Activated naive CD8-positive, alpha-beta T cell treated with anti-CD3 and anti-CD28 coated beads, Interleukin-2, amount 50 U/mL, for 24 hours (primary cell): ENCODE data around the gene DRGX.

ENCODE experiments used
- ATAC-seq: fragments of 150-1000 bp; cut with Tn5 transposase; one replicate; pipeline ENCODE4 v1.10.0; 2021
- DNase-seq: peaks from one replicate; pipeline ENCODE4 v3.0.0; 2021
- H3K27ac Mint-ChIP-seq: one replicate; pipeline ENCODE4 v1.8.0; 2021; ENCODE audit warnings: mild to moderate bottlenecking, mixed read lengths
- H3K27me3 Mint-ChIP-seq: one replicate; pipeline ENCODE4 v1.8.0; 2021; ENCODE audit warnings: mixed read lengths
- H3K36me3 Mint-ChIP-seq: one replicate; pipeline ENCODE4 v1.8.0; 2021; ENCODE audit warnings: low read depth, mixed read lengths
- H3K4me1 Mint-ChIP-seq: one replicate; pipeline ENCODE4 v1.8.0; 2021; ENCODE audit warnings: mixed read lengths
- H3K4me3 Mint-ChIP-seq: one replicate; pipeline ENCODE4 v1.8.0; 2021; ENCODE audit warnings: mild to moderate bottlenecking, moderate library complexity, mixed read lengths
- H3K9me3 Mint-ChIP-seq: one replicate; pipeline ENCODE4 v1.8.0; 2021; ENCODE audit warnings: mixed read lengths

Gene DRGX

GRCh38 chr10:49334964-49335363, 60.9 kb downstream of the DRGX start:
- H3K9me3 Mint-ChIP-seq: peaks cover 26% of the 10 kb centered on the region
- DNase-seq: no peak
- peak overlapping the region; percentile 17 for H3K27ac Mint-ChIP-seq
- no peak for ATAC-seq
- peaks cover 6% of the 10 kb centered on the region for H3K36me3 Mint-ChIP-seq
- H3K4me3 Mint-ChIP-seq: no peak overlapping the region
- peaks cover 13% of the 10 kb centered on the region for H3K4me1 Mint-ChIP-seq
- no peaks in the 10 kb centered on the region for H3K27me3 Mint-ChIP-seq

GRCh38 chr10:49333192-49333591, 62.7 kb downstream of the DRGX start:
- DNase-seq (no peak), ATAC-seq (no peak)
- Mint-ChIP-seq H3K9me3 (peaks cover 26% of the 10 kb centered on the region), H3K27me3 (no peaks in the 10 kb centered on the region), H3K4me1 (peaks cover 13% of the 10 kb centered on the region), H3K36me3 (peaks cover 6% of the 10 kb centered on the region), H3K27ac (no peak overlapping the region), H3K4me3 (no peak overlapping the region)

GRCh38 chr10:49332768-49333167, 63.1 kb downstream of the DRGX start:
- DNase-seq (no peak), ATAC-seq (no peak)
- Mint-ChIP-seq H3K27ac (no peak overlapping the region), H3K27me3 (no peaks in the 10 kb centered on the region), H3K4me3 (no peak overlapping the region), H3K4me1 (peaks cover 13% of the 10 kb centered on the region), H3K9me3 (peaks cover 26% of the 10 kb centered on the region), H3K36me3 (peaks cover 6% of the 10 kb centered on the region)

- DNase-seq (no peak), ATAC-seq (no peak)
- H3K9me3 Mint-ChIP-seq: peaks cover 26% of the 10 kb centered on the region
- no peaks in the 10 kb centered on the region for H3K27me3 Mint-ChIP-seq
- H3K4me1 Mint-ChIP-seq: peaks cover 13% of the 10 kb centered on the region
- H3K27ac Mint-ChIP-seq: no peak overlapping the region
- no peak overlapping the region for H3K4me3 Mint-ChIP-seq
- peaks cover 6% of the 10 kb centered on the region for H3K36me3 Mint-ChIP-seq
These were observed 63.6 kb downstream of the DRGX start for GRCh38 chr10:49332333-49332732.

DNA sequence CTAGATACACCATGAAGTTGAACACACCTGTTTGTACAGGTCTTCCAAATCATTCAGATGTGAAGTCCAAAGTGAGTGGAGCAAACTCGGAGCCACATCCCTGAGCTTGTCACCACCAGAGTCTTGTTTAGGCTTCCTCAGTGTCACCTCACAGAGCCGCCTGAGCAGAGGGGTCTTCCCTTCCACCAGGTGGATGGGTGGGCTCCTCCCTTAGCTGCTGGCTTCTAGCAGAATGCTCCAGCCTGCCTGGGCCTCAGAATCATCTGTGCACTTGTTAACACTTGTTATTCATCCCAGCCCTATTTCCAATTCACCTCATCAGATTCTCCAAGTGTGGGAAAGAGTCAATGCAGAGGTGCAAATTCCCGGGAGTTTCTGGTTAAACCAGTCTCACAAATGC, 64.5 kb downstream of the DRGX start:
- no peak overlapping the region for H3K4me3 Mint-ChIP-seq
- H3K9me3 Mint-ChIP-seq: peaks cover 26% of the 10 kb centered on the region
- ATAC-seq: no peak
- no peak for DNase-seq
- peaks cover 6% of the 10 kb centered on the region for H3K36me3 Mint-ChIP-seq
- peaks cover 13% of the 10 kb centered on the region for H3K4me1 Mint-ChIP-seq
- no peak overlapping the region for H3K27ac Mint-ChIP-seq
- no peaks in the 10 kb centered on the region for H3K27me3 Mint-ChIP-seq

- peaks cover 5% of the 10 kb centered on the region for H3K4me1 Mint-ChIP-seq
- no peaks in the 10 kb centered on the region for H3K27me3 Mint-ChIP-seq
- H3K4me3 Mint-ChIP-seq: no peak overlapping the region
- peaks cover 15% of the 10 kb centered on the region for H3K9me3 Mint-ChIP-seq
- ATAC-seq (no peak), DNase-seq (no peak)
- H3K36me3 Mint-ChIP-seq: peaks cover under 1% of the 10 kb centered on the region
- H3K27ac Mint-ChIP-seq: no peak overlapping the region
These were observed 65.7 kb downstream of the DRGX start for GRCh38 chr10:49330127-49330665.

DNA sequence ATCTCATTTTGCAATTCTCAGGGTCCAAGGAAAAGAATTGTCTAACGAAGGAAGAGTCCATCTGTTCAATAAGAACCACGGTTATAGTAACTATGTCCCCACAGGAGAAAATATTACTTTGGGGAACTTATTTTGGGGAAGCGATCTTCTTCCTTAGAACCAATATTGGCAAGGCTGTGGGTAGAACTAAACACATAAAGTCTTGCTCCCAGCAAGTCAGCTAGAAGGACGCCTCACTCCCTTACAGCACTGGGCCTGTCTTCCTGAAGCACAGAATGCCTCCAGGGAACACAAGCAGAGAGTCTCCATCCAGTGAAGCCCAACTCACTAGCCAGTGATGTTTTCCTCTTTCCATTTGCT, 66.8 kb downstream of the DRGX start:
- no peaks in the 10 kb centered on the region for H3K4me1 Mint-ChIP-seq
- ATAC-seq (no peak), DNase-seq (no peak)
- no peak overlapping the region for H3K4me3 Mint-ChIP-seq
- H3K36me3 Mint-ChIP-seq: no peaks in the 10 kb centered on the region
- no peak overlapping the region for H3K27ac Mint-ChIP-seq
- peaks cover 8% of the 10 kb centered on the region for H3K9me3 Mint-ChIP-seq
- H3K27me3 Mint-ChIP-seq: no peaks in the 10 kb centered on the region

DNA sequence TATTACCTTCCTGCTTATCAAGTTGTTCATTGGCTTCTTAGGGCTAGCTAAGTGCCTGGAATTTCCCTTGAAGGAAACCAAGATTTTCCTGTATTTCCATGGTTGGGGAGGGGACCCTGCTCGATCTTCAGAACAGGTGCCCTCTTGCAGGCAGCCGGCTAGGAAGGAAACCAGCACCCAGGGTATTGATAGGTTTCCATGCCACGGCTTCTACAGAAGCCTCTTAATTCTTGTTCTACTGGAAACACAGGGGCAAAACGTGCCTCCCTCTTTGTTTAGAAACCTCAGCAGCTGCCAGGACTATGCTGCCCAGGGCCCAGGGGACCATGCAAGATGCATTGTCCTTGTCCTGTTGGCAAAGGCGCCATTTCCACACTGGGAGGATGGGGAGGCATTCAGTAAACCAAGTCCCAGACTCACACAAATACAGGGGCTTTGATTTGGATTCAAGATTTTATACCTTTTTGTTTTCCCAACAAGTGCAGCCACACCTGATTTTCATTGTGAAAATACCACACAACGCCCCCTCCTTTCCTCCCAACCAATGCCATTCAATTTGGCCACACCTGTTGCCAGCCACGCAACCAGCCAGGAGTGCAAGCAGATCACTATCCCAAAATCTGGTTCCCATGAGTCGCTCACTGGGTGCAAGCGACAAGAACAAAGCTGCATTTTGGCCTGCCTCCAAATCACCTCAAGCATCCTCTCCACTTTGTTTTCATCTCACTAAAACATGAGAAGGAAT, 67.3 kb downstream of the DRGX start:
- Mint-ChIP-seq H3K4me3 (no peak overlapping the region), H3K27ac (no peak overlapping the region), H3K4me1 (no peaks in the 10 kb centered on the region), H3K36me3 (no peaks in the 10 kb centered on the region), H3K27me3 (no peaks in the 10 kb centered on the region), H3K9me3 (peaks cover 3% of the 10 kb centered on the region)
- no peak for ATAC-seq
- DNase-seq: no peak

DNA sequence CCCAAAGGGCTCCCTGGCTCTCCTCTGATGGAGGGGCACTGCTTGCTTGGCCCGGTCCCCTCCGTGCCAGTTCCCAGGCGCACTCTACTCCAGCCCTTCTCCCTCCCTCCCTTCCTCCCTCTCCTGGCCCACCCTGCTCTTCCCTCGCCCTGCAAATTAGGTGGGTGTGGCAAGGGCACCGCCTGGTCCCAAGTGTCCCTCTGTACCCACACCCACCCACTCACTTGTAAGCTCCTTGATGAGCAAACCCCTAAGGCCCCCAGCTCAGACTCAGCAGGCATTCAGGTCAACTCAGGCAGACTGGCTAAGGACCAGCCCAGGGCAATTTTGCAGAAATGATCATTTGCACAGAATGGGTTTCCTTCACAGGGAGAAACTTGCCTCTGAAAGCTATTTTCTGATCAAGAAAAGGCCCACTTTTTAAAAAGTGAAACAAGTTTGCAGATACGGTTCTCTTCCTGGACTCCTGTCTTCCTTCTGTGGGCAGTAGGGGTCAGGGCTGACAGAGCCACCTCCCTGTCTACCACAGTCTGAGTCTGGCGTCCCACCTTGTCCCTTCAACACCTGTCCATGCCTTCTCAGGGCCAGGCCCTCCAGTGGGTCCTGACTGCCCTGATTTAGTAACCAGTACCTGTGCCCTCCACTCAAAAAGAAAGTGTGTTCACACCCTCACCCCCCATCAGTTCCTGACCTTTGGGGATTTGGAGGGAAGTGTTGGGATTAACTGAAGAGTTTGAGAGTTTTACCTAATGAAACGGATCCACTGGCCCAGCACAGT, 68.7 kb downstream of the DRGX start:
- H3K4me1 Mint-ChIP-seq: no peaks in the 10 kb centered on the region
- no peak for DNase-seq
- no peak overlapping the region for H3K4me3 Mint-ChIP-seq
- no peaks in the 10 kb centered on the region for H3K9me3 Mint-ChIP-seq
- ATAC-seq: no peak
- H3K27ac Mint-ChIP-seq: no peak overlapping the region
- no peaks in the 10 kb centered on the region for H3K36me3 Mint-ChIP-seq
- no peaks in the 10 kb centered on the region for H3K27me3 Mint-ChIP-seq

- no peaks in the 10 kb centered on the region for H3K9me3 Mint-ChIP-seq
- no peak for ATAC-seq
- H3K27me3 Mint-ChIP-seq: no peaks in the 10 kb centered on the region
- no peaks in the 10 kb centered on the region for H3K36me3 Mint-ChIP-seq
- H3K4me1 Mint-ChIP-seq: no peaks in the 10 kb centered on the region
- DNase-seq: no peak
- H3K4me3 Mint-ChIP-seq: no peak overlapping the region
- H3K27ac Mint-ChIP-seq: no peak overlapping the region
These were observed 69.7 kb downstream of the DRGX start for GRCh38 chr10:49325916-49326783.

DNA sequence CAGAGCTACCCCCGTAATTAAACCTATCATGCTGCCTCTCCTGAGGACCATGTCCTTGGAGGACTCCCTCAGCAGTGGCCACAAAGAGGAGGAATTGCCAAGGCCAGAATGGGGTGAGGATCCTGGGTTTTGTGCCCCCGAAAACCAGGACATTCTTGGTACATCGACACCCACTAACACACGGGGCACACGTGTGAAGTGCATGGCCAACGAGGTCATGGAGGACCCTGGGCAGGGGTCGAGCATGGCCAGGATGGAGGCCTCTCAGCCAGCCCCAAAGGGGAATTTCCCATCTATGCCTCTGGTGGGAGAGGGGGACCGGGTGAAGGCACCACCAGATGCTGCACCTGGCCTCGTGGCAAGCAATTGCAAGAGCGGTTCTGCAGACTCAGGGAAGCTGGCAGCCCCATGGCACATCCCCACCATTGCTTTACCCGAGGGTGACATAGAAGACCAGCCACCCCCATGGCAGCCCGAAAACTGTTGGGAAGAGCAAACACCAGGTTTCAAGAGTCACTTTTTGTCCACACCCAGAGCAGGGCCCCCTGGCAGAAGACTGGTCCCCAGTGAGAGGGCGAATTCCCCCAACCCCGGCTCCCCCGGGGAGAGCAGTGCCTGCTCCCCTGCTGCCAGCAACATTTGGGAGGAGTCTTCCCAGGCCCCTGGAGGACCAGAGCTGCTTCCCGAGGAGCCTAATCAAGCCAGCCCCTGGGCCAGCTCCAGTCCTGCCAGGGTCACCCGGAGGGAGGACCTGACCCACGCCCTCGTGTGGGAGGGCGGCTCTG, 70.6 kb downstream of the DRGX start:
- ATAC-seq: no peak
- Mint-ChIP-seq H3K27ac (no peak overlapping the region), H3K27me3 (no peaks in the 10 kb centered on the region), H3K36me3 (no peaks in the 10 kb centered on the region), H3K4me3 (no peak overlapping the region), H3K4me1 (no peaks in the 10 kb centered on the region), H3K9me3 (no peaks in the 10 kb centered on the region)
- no peak for DNase-seq

DNA sequence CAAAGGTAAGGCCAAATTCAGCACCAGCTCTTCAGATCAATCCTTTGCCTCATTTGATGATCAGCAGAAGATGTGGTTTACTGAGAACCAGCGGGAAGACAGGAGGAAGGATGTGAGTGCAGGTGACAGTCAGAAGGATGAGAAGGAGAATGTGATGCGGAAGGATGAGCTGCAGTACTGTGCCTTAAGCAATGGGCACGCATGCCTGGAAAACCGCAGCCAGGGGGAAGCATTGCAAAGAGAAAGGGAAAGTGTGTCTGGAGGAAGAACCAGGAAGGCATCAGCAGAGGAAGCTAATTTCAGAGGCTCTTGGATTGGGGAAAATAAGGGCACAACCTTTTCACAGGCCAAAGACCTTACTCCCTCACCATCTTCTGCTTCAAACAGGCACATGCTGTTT, 71.2 kb downstream of the DRGX start:
- H3K27ac Mint-ChIP-seq: no peak overlapping the region
- no peaks in the 10 kb centered on the region for H3K27me3 Mint-ChIP-seq
- ATAC-seq (no peak), DNase-seq (no peak)
- no peaks in the 10 kb centered on the region for H3K9me3 Mint-ChIP-seq
- no peak overlapping the region for H3K4me3 Mint-ChIP-seq
- no peaks in the 10 kb centered on the region for H3K4me1 Mint-ChIP-seq
- H3K36me3 Mint-ChIP-seq: no peaks in the 10 kb centered on the region

GRCh38 chr10:49323896-49324270, 72.0 kb downstream of the DRGX start:
- no peak for DNase-seq
- H3K9me3 Mint-ChIP-seq: no peaks in the 10 kb centered on the region
- H3K36me3 Mint-ChIP-seq: no peaks in the 10 kb centered on the region
- ATAC-seq: no peak
- no peak overlapping the region for H3K27ac Mint-ChIP-seq
- no peak overlapping the region for H3K4me3 Mint-ChIP-seq
- H3K27me3 Mint-ChIP-seq: no peaks in the 10 kb centered on the region
- no peaks in the 10 kb centered on the region for H3K4me1 Mint-ChIP-seq
